Trophoblast cell (in vitro differentiated cells and primary cell): ENCODE data around the gene UTS2.

ENCODE experiments used
- DNase-seq, 2 donors: peaks; one replicate each; pipeline ENCODE4 v3.0.0-alpha.2; 2016
- H2AFZ ChIP-seq: 2 replicates; pipeline ENCODE4 v1.6.1; 2013; ENCODE audit warnings: low read length, moderate library complexity, mild to moderate bottlenecking; ENCODE audit not compliant: insufficient read depth, poor library complexity
- H2AK5ac ChIP-seq: 2 replicates; pipeline ENCODE4 v1.6.1; 2013; ENCODE audit warnings: mild to moderate bottlenecking, low read length
- H2BK120ac ChIP-seq: 2 replicates; pipeline ENCODE4 v1.6.1; 2013; ENCODE audit warnings: low read length, mild to moderate bottlenecking, moderate library complexity; ENCODE audit not compliant: insufficient read depth, poor library complexity
- H2BK12ac ChIP-seq: 2 replicates; pipeline ENCODE4 v1.6.1; 2013; ENCODE audit warnings: mild to moderate bottlenecking, low read length, moderate library complexity
- H2BK5ac ChIP-seq: 2 replicates; pipeline ENCODE4 v1.6.1; 2013; ENCODE audit warnings: low read length, low read depth, moderate library complexity, mild to moderate bottlenecking; ENCODE audit not compliant: poor library complexity
- H3K14ac ChIP-seq: 2 replicates; pipeline ENCODE4 v1.6.1; 2013; ENCODE audit warnings: mild to moderate bottlenecking, low read length
- H3K18ac ChIP-seq: 2 replicates; pipeline ENCODE4 v1.6.1; 2013; ENCODE audit warnings: mild to moderate bottlenecking, low read length
- H3K23ac ChIP-seq: 2 replicates; pipeline ENCODE4 v1.6.1; 2013; ENCODE audit warnings: low read length
- H3K27ac ChIP-seq: 2 replicates; pipeline ENCODE4 v1.5.1; 2013; ENCODE audit warnings: low read depth, mild to moderate bottlenecking, inconsistent platforms, low read length, moderate library complexity
- H3K27me3 ChIP-seq: 2 replicates; pipeline ENCODE4 v1.6.1; 2013; ENCODE audit warnings: inconsistent platforms, mild to moderate bottlenecking, low read length, moderate library complexity; ENCODE audit not compliant: insufficient read depth
- H3K36me3 ChIP-seq, 2 experiments: 1 replicate in 1 of 2; 2 replicates in 1 of 2; pipeline ENCODE4 v1.6.1; 2013; ENCODE audit warnings: low read length in 2 of 2, mild to moderate bottlenecking in 2 of 2, moderate library complexity in 1 of 2; ENCODE audit not compliant: insufficient read depth in 2 of 2, control insufficient read depth in 1 of 2
- H3K4ac ChIP-seq: 2 replicates; pipeline ENCODE4 v1.6.1; 2013; ENCODE audit warnings: low read depth, mild to moderate bottlenecking, low read length, moderate library complexity
- H3K4me1 ChIP-seq, 2 experiments: 1 replicate in 1 of 2; 2 replicates in 1 of 2; pipeline ENCODE4 v1.6.1; 2013; ENCODE audit warnings: low read length in 2 of 2, mild to moderate bottlenecking in 2 of 2, moderate library complexity in 1 of 2; ENCODE audit not compliant: insufficient read depth in 2 of 2, control insufficient read depth in 1 of 2
- H3K4me2 ChIP-seq: 2 replicates; pipeline ENCODE4 v1.6.1; 2013; ENCODE audit warnings: inconsistent platforms, mild to moderate bottlenecking, low read length, moderate library complexity
- H3K4me3 ChIP-seq: 2 replicates; pipeline ENCODE4 v1.5.1; 2013; ENCODE audit warnings: mild to moderate bottlenecking, low read depth, low read length, inconsistent platforms
- H3K79me1 ChIP-seq: one replicate; pipeline ENCODE4 v1.6.1; 2013; ENCODE audit warnings: low read length
- H3K79me2 ChIP-seq: 2 replicates; pipeline ENCODE4 v1.6.1; 2013; ENCODE audit warnings: low read length, mild to moderate bottlenecking; ENCODE audit not compliant: control insufficient read depth, insufficient read depth, poor library complexity
- H3K9ac ChIP-seq: 2 replicates; pipeline ENCODE4 v1.6.1; 2013; ENCODE audit warnings: mild to moderate bottlenecking, low read length
- H3K9me3 ChIP-seq: 2 replicates; pipeline ENCODE4 v1.6.1; 2013; ENCODE audit warnings: low read depth, mild to moderate bottlenecking, control low read depth, inconsistent platforms, low read length; ENCODE audit not compliant: insufficient read depth
- H4K12ac ChIP-seq: 2 replicates; pipeline ENCODE4 v1.6.1; 2013; ENCODE audit warnings: low read depth, mild to moderate bottlenecking, low read length, moderate library complexity
- H4K8ac ChIP-seq: 2 replicates; pipeline ENCODE4 v1.6.1; 2013; ENCODE audit warnings: low read depth, mild to moderate bottlenecking, low read length, moderate library complexity
- H4K91ac ChIP-seq: one replicate; pipeline ENCODE4 v1.6.1; 2013; ENCODE audit warnings: low read depth, mild to moderate bottlenecking, low read length, moderate library complexity
- WGBS: extraction: QIAGEN DNeasy Blood & Tissue Kit; methylation state at CpG from one replicate; pipeline ENCODE4 v1.1.7; 2013; ENCODE audit warnings: missing lambda C conversion rate; ENCODE audit not compliant: insufficient read length, insufficient coverage; ENCODE audit errors: extremely low coverage; 5-methylcytosine and 5-hydroxymethylcytosine counted together

UTS2 gene

GRCh38 chr1:7847599-7847998, 5.3 kb downstream of the UTS2 start:
- H3K4me3 ChIP-seq: no peak overlapping the region
- H2BK12ac ChIP-seq: no peak overlapping the region
- H3K79me2 ChIP-seq: no peaks in the 10 kb centered on the region
- no peaks in the 10 kb centered on the region for H3K27me3 ChIP-seq
- H4K8ac ChIP-seq: no peak overlapping the region
- H3K79me1 ChIP-seq: no peaks in the 10 kb centered on the region
- H4K91ac ChIP-seq: no peak overlapping the region
- WGBS: no CpG with 5 or more reads among the region's 4 CpGs
- no peak overlapping the region for H3K9ac ChIP-seq
- H3K4me2 ChIP-seq: no peak overlapping the region
- no peak overlapping the region for H3K18ac ChIP-seq
- H3K9me3 ChIP-seq: no peaks in the 10 kb centered on the region
- no peaks in the 10 kb centered on the region for H3K36me3 ChIP-seq
- no peak overlapping the region for H3K23ac ChIP-seq
- H2BK5ac ChIP-seq: no peak overlapping the region
- H3K4me1 ChIP-seq: no peaks in the 10 kb centered on the region
- no peak overlapping the region for H3K14ac ChIP-seq
- no peak overlapping the region for H2AFZ ChIP-seq
- H2BK120ac ChIP-seq: no peak overlapping the region
- no peak overlapping the region for H3K27ac ChIP-seq
- H2AK5ac ChIP-seq: no peak overlapping the region
- H3K4ac ChIP-seq: no peak overlapping the region
- DNase-seq: peak in 1 of 2 donors; percentile 1
- H4K12ac ChIP-seq: no peak overlapping the region

GRCh38 chr1:7846656-7847055, 6.2 kb downstream of the UTS2 start:
- no peak overlapping the region for H3K23ac ChIP-seq
- no peak overlapping the region for H4K8ac ChIP-seq
- WGBS: no CpG with 5 or more reads among the region's 7 CpGs
- DNase-seq: no peak
- H4K91ac ChIP-seq: no peak overlapping the region
- H2BK12ac ChIP-seq: no peak overlapping the region
- H2AK5ac ChIP-seq: no peak overlapping the region
- no peaks in the 10 kb centered on the region for H3K79me1 ChIP-seq
- H4K12ac ChIP-seq: no peak overlapping the region
- no peak overlapping the region for H3K4ac ChIP-seq
- no peaks in the 10 kb centered on the region for H3K4me1 ChIP-seq
- H3K14ac ChIP-seq: no peak overlapping the region
- no peak overlapping the region for H2BK5ac ChIP-seq
- H3K9me3 ChIP-seq: no peaks in the 10 kb centered on the region
- no peaks in the 10 kb centered on the region for H3K79me2 ChIP-seq
- H3K27me3 ChIP-seq: no peaks in the 10 kb centered on the region
- no peak overlapping the region for H2AFZ ChIP-seq
- no peak overlapping the region for H3K27ac ChIP-seq
- H3K4me3 ChIP-seq: no peak overlapping the region
- no peak overlapping the region for H3K18ac ChIP-seq
- H2BK120ac ChIP-seq: no peak overlapping the region
- H3K36me3 ChIP-seq: no peaks in the 10 kb centered on the region
- H3K9ac ChIP-seq: no peak overlapping the region
- no peak overlapping the region for H3K4me2 ChIP-seq

- Histone ChIP-seq H4K12ac (no peak overlapping the region), H3K23ac (no peak overlapping the region), H2BK12ac (no peak overlapping the region), H3K27ac (no peak overlapping the region), H3K27me3 (no peaks in the 10 kb centered on the region), H3K36me3 (no peaks in the 10 kb centered on the region), H3K9ac (no peak overlapping the region), H2AFZ (no peak overlapping the region), H3K4me2 (no peak overlapping the region), H4K91ac (no peak overlapping the region), H3K79me2 (no peaks in the 10 kb centered on the region), H3K79me1 (no peaks in the 10 kb centered on the region), H3K14ac (no peak overlapping the region), H2BK120ac (no peak overlapping the region), H3K4me1 (no peaks in the 10 kb centered on the region), H3K18ac (no peak overlapping the region), H3K4me3 (no peak overlapping the region), H3K4ac (no peak overlapping the region), H2BK5ac (no peak overlapping the region), H2AK5ac (no peak overlapping the region), H4K8ac (no peak overlapping the region), H3K9me3 (no peaks in the 10 kb centered on the region)
- DNase-seq: peak; percentile 1 to 77
- WGBS: no CpG with 5 or more reads among the region's 2 CpGs
Observed at GRCh38 chr1:7845761-7846160, 7.1 kb downstream of the UTS2 start.

GRCh38 chr1:7842517-7842916, 10.3 kb downstream of the UTS2 start:
- H3K27ac ChIP-seq: no peak overlapping the region
- H3K27me3 ChIP-seq: no peaks in the 10 kb centered on the region
- H3K9ac ChIP-seq: no peak overlapping the region
- H3K4ac ChIP-seq: no peak overlapping the region
- no peak overlapping the region for H2BK12ac ChIP-seq
- no peak overlapping the region for H3K4me3 ChIP-seq
- no peaks in the 10 kb centered on the region for H3K79me2 ChIP-seq
- WGBS: no CpG with 5 or more reads among the region's 4 CpGs
- no peak overlapping the region for H2BK5ac ChIP-seq
- H4K8ac ChIP-seq: no peak overlapping the region
- no peak overlapping the region for H3K23ac ChIP-seq
- no peak overlapping the region for H3K14ac ChIP-seq
- no peaks in the 10 kb centered on the region for H3K4me1 ChIP-seq
- no peak overlapping the region for H4K12ac ChIP-seq
- H3K4me2 ChIP-seq: no peak overlapping the region
- no peak overlapping the region for H2AK5ac ChIP-seq
- H2BK120ac ChIP-seq: no peak overlapping the region
- no peak overlapping the region for H2AFZ ChIP-seq
- H3K18ac ChIP-seq: no peak overlapping the region
- H4K91ac ChIP-seq: no peak overlapping the region
- peaks cover 0 to 3% of the 10 kb centered on the region in 2 experiments for H3K36me3 ChIP-seq
- no peak for DNase-seq
- H3K9me3 ChIP-seq: no peaks in the 10 kb centered on the region
- no peaks in the 10 kb centered on the region for H3K79me1 ChIP-seq
